Activated naive CD8-positive, alpha-beta T cell treated with anti-CD3 and anti-CD28 coated beads, Interleukin-2, amount 10 ng/mL, durations not matched to agents 7 days and 5 days (primary cell): Measurements from ENCODE around the gene ZCCHC14. TPM values are rescaled to one million over a fixed set of nuclear protein-coding genes. Genes with fewer than 3 reads are reported as not detected.
"Not testable (repeated sequence)": the region's sequence is repeated elsewhere in the genome, so short reads cannot be mapped to it uniquely, and the experiment has no call there.

Experiments used
- ATAC-seq: fragments of 150-1000 bp; cut with Tn5 transposase; one replicate; pipeline ENCODE4 v1.10.0; 2021; ENCODE audit warnings: low read depth, moderate library complexity
- POLR2A ChIA-PET: fragments of 350-600 bp; sonication (Branson Sonifier 250); formaldehyde crosslinking; loops from one replicate; lab custom pipeline; 2021; ENCODE audit warnings: antibody characterized with exemption; lab: Charles Lee
- DNase-seq: peaks from one replicate; pipeline ENCODE4 v3.0.0; 2021
- H3K27ac Mint-ChIP-seq: one replicate; pipeline ENCODE4 v1.8.0; 2022; ENCODE audit warnings: mild to moderate bottlenecking, mixed read lengths
- H3K27me3 Mint-ChIP-seq: one replicate; pipeline ENCODE4 v1.8.0; 2022; ENCODE audit warnings: mild to moderate bottlenecking, moderate library complexity, mixed read lengths
- H3K36me3 Mint-ChIP-seq: one replicate; pipeline ENCODE4 v1.8.0; 2021; ENCODE audit warnings: mild to moderate bottlenecking, mixed read lengths
- H3K4me1 Mint-ChIP-seq: one replicate; pipeline ENCODE4 v1.8.0; 2021; ENCODE audit warnings: mixed read lengths
- H3K4me3 Mint-ChIP-seq: one replicate; pipeline ENCODE4 v1.8.0; 2022; ENCODE audit warnings: mild to moderate bottlenecking, moderate library complexity, mixed read lengths
- H3K9me3 Mint-ChIP-seq: one replicate; pipeline ENCODE4 v1.8.0; 2021; ENCODE audit warnings: mixed read lengths
- total RNA-seq, 2 experiments: library from RNA; stranded (reverse); gene quantifications; one replicate each; pipeline ENCODE4 v1.2.3, GENCODE V29; 2021

The ZCCHC14 gene
- total RNA-seq, 2 experiments from 2014 or later: 6.6 to 7.7 TPM

DNA sequence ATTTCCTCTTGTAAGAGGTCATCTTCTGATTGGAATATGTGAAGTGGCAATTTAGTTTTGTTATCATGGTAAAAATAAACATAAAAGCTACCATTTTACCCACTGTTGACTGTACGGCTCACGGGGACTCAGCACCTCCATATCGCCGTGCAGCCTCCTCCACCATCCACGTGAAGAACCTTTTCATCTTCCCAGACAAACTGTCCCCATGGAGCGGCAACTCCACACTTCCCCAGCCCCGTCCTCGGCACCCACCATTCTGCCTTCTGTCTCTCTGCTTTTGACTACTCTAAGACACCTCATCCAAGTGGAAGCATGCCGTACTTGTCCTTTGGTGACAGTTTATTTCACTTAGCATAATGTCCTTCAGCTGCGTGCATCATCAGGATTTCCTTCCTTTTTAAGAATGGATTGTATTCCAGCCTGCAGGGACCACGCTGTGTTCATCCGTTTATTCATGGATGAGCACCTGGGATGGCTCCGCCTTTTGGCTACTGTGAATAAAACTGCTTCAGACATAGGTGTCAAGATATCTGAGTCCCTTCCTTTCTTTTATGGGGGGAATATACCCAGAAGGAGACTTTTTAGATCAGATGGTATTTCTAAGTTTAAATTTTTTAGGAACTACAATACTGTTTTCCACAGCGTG lies 123.6 kb downstream of the ZCCHC14 start:
- Mint-ChIP-seq H3K27me3 (no peaks in the 10 kb centered on the region), H3K9me3 (no peaks in the 10 kb centered on the region), H3K36me3 (peaks cover 2% of the 10 kb centered on the region), H3K27ac (no peak overlapping the region), H3K4me1 (peaks cover 24% of the 10 kb centered on the region), H3K4me3 (no peak overlapping the region)
- no peak for DNase-seq
- ATAC-seq: no peak
- POLR2A ChIA-PET: no interaction called here

DNA sequence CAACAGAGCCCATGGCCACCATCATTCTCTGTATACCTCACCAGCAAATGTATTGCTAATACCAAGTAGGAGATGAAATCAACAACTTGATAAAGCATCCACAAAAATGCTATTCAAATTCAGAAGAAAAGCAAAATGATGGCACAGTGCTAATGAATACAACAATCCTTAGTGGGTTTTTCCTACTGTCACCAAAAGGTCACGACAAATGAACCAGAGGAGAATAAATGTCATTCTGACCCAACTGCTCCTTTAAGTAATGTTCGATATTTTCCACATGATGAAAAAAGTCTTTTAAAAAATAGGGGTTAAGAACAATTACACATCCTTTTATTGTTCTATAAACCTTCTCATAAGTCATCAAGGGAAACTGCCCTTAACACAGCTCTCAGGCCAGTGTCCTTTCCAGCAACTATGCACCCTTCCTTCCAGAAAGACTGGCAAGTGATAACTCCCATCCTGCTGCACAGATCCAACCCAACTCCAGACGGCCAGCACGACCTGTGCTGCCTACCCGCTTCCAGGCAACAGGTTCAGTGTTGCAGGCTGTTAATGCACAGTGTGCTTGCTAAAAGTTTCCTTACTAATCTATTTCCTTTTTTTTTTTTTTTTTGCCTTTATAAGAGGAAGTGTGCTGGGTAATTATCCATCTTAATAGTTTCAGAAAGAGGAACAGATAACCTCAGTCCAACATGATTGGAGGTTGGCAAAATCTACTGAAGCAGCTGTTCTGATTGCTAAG lies 124.6 kb downstream of the ZCCHC14 start:
- no peaks in the 10 kb centered on the region for H3K27me3 Mint-ChIP-seq
- ATAC-seq (no peak), DNase-seq (no peak)
- no peak overlapping the region for H3K27ac Mint-ChIP-seq
- H3K4me1 Mint-ChIP-seq: peaks cover 25% of the 10 kb centered on the region
- H3K9me3 Mint-ChIP-seq: no peaks in the 10 kb centered on the region
- H3K4me3 Mint-ChIP-seq: no peak overlapping the region
- POLR2A ChIA-PET: no interaction called here
- H3K36me3 Mint-ChIP-seq: no peaks in the 10 kb centered on the region

DNA sequence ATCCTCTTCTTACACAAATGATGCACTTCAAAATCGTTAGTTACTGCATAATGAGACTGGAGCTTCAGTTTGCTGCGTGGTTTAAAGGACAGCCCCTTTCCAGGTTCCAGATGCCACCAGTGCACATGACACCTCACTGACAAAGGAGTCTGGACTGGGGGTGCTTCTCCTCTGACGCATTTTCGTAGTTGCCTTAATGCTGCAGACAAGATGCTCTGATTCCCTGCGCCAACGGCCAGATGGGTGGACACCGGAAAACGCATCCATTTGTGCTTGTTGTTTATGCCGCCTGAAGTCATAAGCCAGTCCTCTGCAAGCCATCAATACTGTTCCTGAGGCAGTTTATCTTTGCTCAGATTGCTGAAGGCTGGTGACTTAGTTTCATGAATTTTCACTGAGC lies 125.3 kb downstream of the ZCCHC14 start:
- Mint-ChIP-seq H3K36me3 (no peaks in the 10 kb centered on the region), H3K9me3 (no peaks in the 10 kb centered on the region), H3K4me1 (peaks cover 25% of the 10 kb centered on the region), H3K27ac (no peak overlapping the region), H3K27me3 (no peaks in the 10 kb centered on the region), H3K4me3 (no peak overlapping the region)
- POLR2A ChIA-PET: interaction anchor here (1.2 kb wide), 1 partner anchor 16 kb away, joined by 3 read pairs; the partner anchor contains the start of gene FBXO31
- ATAC-seq (no peak), DNase-seq (no peak)

DNA sequence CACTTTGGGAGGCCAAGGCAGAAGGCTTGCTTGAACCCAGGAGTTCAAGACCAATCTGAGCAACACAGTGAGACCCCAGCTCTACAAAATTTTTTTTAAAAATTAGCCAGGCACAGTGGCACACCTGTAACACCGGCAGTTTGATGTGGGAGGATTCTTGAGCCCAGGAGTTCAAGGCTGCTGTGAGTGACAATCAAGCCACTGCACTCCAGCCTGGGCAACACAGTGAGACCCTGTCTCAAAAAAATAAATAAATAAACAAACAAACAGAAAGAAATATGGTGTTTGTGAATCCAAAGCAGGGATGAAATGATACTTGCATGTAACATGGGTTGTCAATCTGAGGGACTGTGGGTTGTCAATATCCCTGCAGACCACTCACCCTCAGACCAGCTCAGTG lies 125.9 kb downstream of the ZCCHC14 start:
- Mint-ChIP-seq H3K9me3 (no peaks in the 10 kb centered on the region), H3K4me1 (peaks cover 25% of the 10 kb centered on the region), H3K27me3 (no peaks in the 10 kb centered on the region), H3K27ac (no peak overlapping the region), H3K4me3 (no peak overlapping the region), H3K36me3 (no peaks in the 10 kb centered on the region)
- no peak for ATAC-seq
- DNase-seq: no peak
- POLR2A ChIA-PET: interaction anchor here (1.2 kb wide), 1 partner anchor 17 kb away, joined by 3 read pairs; the partner anchor contains the start of gene FBXO31

DNA sequence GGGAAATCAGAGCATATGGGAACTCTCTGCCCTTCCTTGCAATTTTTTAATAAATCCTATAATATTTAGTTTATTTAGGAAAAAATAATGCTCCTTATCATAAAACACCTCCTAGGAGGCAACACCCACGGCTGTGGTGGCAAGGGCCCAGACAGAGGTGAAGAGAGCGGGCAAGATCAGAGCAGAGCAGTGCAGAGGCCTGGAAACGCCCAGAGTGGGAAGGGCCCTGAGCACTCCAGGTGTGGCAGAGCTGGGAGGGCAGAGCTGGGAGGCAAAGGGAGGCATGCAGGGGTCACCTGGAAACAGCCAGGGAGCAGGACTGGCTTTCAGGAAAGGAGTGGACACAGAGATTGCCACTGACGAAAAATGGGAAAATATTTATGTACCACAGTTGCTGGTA lies 126.5 kb downstream of the ZCCHC14 start:
- POLR2A ChIA-PET: interaction anchor here (1.2 kb wide), 1 partner anchor 17 kb away, joined by 3 read pairs; the partner anchor contains the start of gene FBXO31
- peaks cover 21% of the 10 kb centered on the region for H3K4me1 Mint-ChIP-seq
- ATAC-seq (no peak), DNase-seq (no peak)
- no peaks in the 10 kb centered on the region for H3K36me3 Mint-ChIP-seq
- H3K27me3 Mint-ChIP-seq: no peaks in the 10 kb centered on the region
- H3K27ac Mint-ChIP-seq: no peak overlapping the region
- H3K4me3 Mint-ChIP-seq: no peak overlapping the region
- H3K9me3 Mint-ChIP-seq: no peaks in the 10 kb centered on the region

DNA sequence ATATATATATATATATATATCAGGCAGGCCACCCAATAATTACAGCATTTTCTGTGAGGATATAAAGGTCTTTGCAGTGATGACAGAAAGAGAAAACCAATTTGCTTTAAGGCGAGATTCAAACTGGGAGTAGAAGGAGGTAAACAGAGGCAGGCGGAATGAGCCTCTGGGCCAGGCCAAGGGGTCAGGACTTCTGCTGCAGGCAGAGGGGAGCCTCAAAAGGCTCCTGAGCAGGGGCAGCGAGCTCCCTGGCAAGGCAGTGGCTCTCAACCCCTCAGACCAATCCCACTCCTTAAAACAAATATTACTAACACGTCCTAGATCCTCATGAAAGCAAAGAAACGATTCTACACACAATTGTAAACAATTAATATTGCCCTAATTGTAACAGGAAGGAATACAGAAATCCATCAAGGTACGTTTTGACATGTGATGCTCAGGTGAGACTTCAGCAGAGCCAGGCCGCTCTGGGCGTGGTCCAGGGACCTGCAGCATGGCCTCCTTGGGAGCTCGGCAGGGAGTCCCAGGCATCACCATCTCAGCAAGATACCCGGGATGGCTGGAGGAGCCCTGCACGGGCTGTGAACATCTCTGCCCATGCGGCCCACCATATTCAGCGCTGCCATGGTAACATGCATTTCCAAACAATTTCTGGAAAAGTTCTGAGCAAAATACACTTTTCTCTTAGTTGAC lies 127.7 kb downstream of the ZCCHC14 start:
- Mint-ChIP-seq H3K27me3 (no peaks in the 10 kb centered on the region), H3K27ac (peak overlapping the region; percentile 88), H3K4me1 (peaks cover 21% of the 10 kb centered on the region), H3K4me3 (no peak overlapping the region), H3K36me3 (no peaks in the 10 kb centered on the region), H3K9me3 (no peaks in the 10 kb centered on the region)
- ATAC-seq (no peak), DNase-seq (no peak)
- POLR2A ChIA-PET: interaction anchor here (1.0 to 2.7 kb wide), 3 partner anchors 18 to 27 kb away, joined by 3 to 12 read pairs (median 4); partner anchors contain the start of genes FBXO31 and MAP1LC3B

DNA sequence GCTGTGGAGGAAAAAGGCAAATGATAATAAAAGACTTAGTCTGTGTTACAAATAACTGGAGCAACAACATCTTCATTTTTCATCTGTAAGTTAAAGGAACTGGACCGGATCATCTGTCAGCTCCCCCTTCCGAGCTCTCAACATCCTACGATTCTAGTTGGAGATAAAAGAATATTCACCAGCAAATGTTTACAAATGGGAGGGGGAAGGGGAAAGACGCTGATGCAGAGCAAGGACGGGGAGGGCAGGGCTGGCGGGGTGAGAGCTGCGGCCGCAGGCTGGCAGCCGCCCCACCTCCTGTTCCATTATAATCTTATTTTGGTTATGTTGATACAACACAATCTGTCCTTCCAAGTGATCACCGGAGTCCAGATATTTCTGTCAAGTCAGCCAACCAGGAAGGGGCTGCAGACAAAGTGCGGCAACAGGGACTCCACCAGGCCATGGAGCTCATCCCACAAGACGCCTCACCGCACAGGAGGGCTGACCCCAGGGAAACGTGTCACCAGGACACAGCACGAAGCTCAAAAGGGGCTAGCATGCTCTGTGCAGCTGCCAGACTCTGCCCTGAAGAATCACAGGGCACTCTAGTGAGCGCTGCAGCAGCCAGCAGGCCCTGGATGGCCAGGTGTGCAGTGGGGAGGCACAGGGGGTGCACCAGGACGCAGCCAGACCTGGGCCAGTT lies 128.9 kb downstream of the ZCCHC14 start:
- no peaks in the 10 kb centered on the region for H3K9me3 Mint-ChIP-seq
- H3K4me3 Mint-ChIP-seq: peak overlapping the region; percentile 83
- no peak for DNase-seq
- H3K36me3 Mint-ChIP-seq: no peaks in the 10 kb centered on the region
- POLR2A ChIA-PET: interaction anchor here (0.6 to 2.7 kb wide), 4 partner anchors 19 to 46 kb away, joined by 3 to 12 read pairs (median 4); partner anchors contain the start of genes FBXO31 and MAP1LC3B
- peak; percentile 32 for ATAC-seq
- peak overlapping the region; percentile 88 for H3K27ac Mint-ChIP-seq
- H3K27me3 Mint-ChIP-seq: no peaks in the 10 kb centered on the region
- H3K4me1 Mint-ChIP-seq: peaks cover 19% of the 10 kb centered on the region

DNA sequence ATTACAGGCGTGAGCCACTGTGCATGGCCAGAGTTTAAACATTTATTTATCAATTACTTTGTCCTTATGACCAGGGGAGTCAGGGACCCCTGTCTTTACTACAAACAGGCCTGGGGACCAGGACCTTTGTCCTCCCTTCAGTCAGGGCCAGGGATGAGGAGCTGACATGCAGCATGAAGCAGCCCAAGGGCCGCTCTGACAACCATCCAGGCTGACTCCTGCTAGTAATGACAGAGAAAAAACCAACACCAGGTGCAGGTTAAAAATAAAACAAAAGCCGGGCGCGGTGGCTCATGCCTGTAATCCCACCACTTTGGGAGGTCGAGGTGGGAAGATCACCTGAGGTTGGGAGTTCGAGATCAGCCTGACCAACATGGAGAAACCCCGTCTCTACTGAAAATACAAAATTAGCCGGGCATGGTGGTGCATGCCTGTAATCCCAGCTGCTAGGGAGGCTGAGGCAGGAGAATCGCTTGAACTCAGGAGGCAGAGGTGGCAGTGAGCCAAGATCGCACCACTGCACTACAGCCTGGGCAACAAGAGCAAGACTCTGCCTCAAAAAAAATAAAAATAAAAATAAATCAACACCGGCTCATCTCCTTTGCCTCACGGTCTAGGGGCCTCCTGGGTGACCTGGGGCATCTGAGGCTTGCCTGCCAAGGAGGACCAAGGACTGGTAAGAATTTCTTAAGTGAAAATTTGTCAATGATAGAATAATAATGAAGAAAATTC lies 129.8 kb downstream of the ZCCHC14 start:
- peaks cover 19% of the 10 kb centered on the region for H3K4me1 Mint-ChIP-seq
- POLR2A ChIA-PET: interaction anchor here (2.7 kb wide), 1 partner anchor 20 kb away, joined by 12 read pairs; the partner anchor contains the start of gene FBXO31
- not testable (repeated sequence) for H3K36me3 Mint-ChIP-seq, ATAC-seq, H3K9me3 Mint-ChIP-seq, DNase-seq, H3K27me3 Mint-ChIP-seq, H3K4me3 Mint-ChIP-seq
- H3K27ac Mint-ChIP-seq: peak overlapping the region; percentile 88

DNA sequence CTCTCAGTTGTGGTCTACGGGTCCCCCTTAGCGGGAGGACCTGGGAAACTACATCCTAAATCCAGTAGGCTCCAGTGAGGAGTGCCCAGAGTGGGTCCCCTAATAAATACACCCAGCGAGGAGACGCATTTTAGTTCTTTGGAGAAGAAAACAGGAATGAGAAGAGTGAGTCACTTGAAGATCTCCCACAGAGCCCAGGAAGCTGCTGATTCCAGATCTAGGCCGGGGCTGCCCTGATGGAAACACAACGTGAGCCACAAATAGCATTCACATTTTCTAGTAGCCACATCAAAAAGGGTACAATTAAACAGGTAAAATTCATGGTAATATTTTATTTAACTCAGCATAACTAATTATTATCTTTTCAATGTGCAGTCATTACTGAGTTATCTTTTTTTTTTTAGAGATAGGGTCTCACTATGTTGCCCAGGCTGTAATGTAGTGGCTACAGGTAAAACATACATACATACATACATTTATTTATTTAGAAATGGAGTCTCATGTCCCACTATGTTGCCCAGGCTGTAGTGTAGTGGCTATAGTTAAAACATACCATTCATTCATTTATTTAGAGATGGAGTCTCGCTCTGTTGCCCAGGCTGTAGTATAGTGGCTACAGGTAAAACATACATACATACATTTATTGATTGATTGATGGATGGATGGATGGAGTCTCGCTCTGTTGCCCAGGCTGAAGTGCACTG lies 130.8 kb downstream of the ZCCHC14 start:
- Mint-ChIP-seq H3K36me3 (no peaks in the 10 kb centered on the region), H3K9me3 (no peaks in the 10 kb centered on the region), H3K27me3 (no peaks in the 10 kb centered on the region), H3K4me3 (no peak overlapping the region), H3K27ac (no peak overlapping the region), H3K4me1 (peaks cover 16% of the 10 kb centered on the region)
- POLR2A ChIA-PET: no interaction called here
- DNase-seq (no peak), ATAC-seq (no peak)

DNA sequence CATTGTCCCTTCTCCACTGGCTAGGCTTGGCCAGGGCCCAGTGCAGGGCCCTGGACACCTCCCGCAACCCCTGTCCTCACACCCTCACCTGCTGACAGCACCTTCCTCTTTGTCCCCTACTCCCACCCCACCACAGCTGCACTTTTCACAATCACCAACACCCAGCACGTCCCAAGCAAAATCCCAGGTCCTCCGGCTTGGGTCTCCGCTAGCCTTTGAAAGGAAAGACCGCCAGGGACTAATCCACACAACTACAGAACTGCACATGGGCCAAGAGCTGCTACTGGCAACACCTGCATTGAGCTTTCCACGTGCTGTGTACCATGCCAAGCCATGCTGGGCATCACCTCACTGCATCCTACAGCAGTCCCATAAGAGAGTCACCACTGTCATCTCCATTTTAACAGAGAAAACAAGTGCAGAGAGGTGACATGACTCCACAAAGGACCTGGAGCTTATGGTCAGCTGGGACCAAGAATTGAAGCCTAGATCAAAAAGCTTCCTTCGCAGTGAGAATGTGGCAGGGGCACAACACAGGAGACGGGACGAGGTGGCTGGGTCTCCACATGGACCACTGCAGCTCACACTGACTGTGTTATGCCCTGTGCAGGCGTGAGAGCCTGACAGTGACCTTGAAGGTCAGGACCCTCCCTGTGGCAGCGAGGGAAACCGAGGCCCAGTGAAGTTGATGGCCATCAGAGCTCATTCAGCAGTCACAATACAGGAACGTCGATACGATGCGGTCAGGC lies 131.8 kb downstream of the ZCCHC14 start:
- Mint-ChIP-seq H3K36me3 (no peaks in the 10 kb centered on the region), H3K4me1 (peaks cover 16% of the 10 kb centered on the region), H3K27me3 (no peaks in the 10 kb centered on the region), H3K4me3 (no peak overlapping the region), H3K9me3 (no peaks in the 10 kb centered on the region), H3K27ac (no peak overlapping the region)
- ATAC-seq (no peak), DNase-seq (no peak)
- POLR2A ChIA-PET: no interaction called here

DNA sequence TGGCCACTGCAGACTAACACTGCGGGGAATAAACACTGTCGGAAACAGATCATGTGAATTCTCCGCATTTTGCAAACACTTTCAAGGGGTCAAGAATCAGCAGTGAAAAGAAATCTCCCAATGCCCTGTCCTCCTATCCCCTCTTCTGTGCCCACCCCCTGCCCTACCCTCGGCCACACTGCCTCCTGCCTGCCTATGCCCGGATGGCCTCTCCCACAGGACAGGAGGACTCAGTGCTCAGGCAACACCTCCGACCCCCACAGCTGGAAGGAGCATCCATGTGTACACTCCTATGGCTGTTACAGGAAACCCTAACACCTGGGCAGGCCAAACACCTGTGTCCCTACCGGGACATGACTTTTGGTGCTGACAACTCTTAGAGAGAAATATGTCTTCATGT lies 133.7 kb downstream of the ZCCHC14 start:
- Mint-ChIP-seq H3K4me3 (no peak overlapping the region), H3K36me3 (no peaks in the 10 kb centered on the region), H3K4me1 (peaks cover 4% of the 10 kb centered on the region), H3K27me3 (no peaks in the 10 kb centered on the region), H3K9me3 (no peaks in the 10 kb centered on the region), H3K27ac (no peak overlapping the region)
- POLR2A ChIA-PET: no interaction called here
- no peak for ATAC-seq
- DNase-seq: no peak
